Peyer's patch (tissue), 4 donors: ENCODE results near the gene SGK2.
A peak's percentile ranks its signal among the peaks of the same experiment; 100 is the strongest.

Source experiments
- POLR2A ChIP-seq, 2 donors: fragments of 450-650 bp; IDR thresholded peaks; one replicate each; pipeline ENCODE4 v1.5.1; 2017; ENCODE audit warnings: antibody characterized with exemption in 2 of 2, mild to moderate bottlenecking in 2 of 2, moderate library complexity in 2 of 2
- TF ChIP-seq, protein P1 (sequence below), 6 experiments: fragments of 450-650 bp in 4 of 6; fragments of 200-600 bp in 2 of 6; sonication (generic) in 1 of 6; IDR thresholded peaks; one replicate each; pipeline ENCODE4 v1.5.1; 2017 to 2019; ENCODE audit warnings: antibody characterized with exemption in 6 of 6, mild to moderate bottlenecking in 3 of 6, moderate library complexity in 1 of 6

DNA sequence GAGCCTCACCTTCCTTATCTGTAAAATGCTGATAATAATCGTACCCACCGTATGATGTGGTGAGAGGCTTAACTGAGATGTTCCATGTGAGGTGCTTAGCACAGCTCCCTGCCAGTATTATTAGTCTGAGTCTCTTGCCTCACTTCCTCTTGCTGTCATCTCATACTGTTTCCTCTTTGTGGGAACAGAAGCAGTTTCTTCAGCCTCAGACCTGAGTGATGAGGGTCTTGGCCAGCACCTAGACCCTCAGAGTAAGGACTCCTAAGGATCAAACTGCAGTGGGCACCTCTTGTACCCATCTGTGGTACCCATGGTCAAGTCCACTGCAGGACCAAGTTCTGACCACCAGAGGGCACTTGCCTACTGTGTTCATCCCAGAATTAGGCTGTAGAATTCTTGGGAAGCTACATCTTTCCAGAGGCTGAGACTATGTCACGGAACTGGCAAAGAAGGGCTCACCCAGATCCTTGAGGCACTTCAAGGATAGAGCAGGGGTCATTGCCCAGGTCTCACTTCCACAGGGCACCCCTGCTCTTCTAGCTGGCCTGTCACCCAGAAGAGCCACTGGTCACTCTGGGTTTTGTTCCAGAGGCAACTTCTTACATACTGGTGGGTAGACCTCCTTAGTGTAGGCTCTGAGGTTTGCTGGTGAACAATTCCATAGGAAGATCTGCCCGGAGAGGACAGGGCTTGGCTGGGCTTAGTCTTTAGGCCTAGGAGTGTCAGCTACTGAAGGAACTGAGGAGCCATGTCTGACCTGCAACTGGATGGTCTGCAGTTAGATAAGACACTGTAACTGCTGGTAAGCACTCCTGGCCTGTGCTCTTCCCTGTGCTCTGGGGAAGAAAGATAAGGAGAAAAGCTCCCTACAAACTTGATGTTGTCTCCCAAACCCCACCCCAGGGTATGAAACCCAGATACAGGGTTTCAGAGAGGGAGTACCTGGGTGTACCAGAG, 20.6 kb upstream of the SGK2 start:
- TF ChIP-seq, protein P1, sequence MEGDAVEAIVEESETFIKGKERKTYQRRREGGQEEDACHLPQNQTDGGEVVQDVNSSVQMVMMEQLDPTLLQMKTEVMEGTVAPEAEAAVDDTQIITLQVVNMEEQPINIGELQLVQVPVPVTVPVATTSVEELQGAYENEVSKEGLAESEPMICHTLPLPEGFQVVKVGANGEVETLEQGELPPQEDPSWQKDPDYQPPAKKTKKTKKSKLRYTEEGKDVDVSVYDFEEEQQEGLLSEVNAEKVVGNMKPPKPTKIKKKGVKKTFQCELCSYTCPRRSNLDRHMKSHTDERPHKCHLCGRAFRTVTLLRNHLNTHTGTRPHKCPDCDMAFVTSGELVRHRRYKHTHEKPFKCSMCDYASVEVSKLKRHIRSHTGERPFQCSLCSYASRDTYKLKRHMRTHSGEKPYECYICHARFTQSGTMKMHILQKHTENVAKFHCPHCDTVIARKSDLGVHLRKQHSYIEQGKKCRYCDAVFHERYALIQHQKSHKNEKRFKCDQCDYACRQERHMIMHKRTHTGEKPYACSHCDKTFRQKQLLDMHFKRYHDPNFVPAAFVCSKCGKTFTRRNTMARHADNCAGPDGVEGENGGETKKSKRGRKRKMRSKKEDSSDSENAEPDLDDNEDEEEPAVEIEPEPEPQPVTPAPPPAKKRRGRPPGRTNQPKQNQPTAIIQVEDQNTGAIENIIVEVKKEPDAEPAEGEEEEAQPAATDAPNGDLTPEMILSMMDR (IDR thresholded peaks at IDR 0.05): peak; percentile 60 to 91 (median 86)
- no peak for TF ChIP-seq POLR2A (IDR thresholded peaks at IDR 0.05)
